Stimulated activated naive CD8-positive, alpha-beta T cell treated with anti-CD3 and anti-CD28 coated beads, Interleukin-15, amount 100 ng/mL, for 72 hours (primary cell): ENCODE results near the gene FIGNL1.
A peak's percentile ranks its signal among the peaks of the same experiment; 100 is the strongest.

Experiments used
- ATAC-seq: fragments of 150-1000 bp; cut with Tn5 transposase; 2 replicates; pipeline ENCODE4 v1.10.0; 2021; ENCODE audit warnings: mild to moderate bottlenecking, moderate library complexity
- DNase-seq, 2 donors: peaks; one replicate each; pipeline ENCODE4 v3.0.0; 2021 to 2022
- H3K27ac Mint-ChIP-seq, 2 donors: one replicate each; pipeline ENCODE4 v1.8.0; 2022; ENCODE audit warnings: mild to moderate bottlenecking in 2 of 2, mixed read lengths in 2 of 2, moderate library complexity in 2 of 2
- H3K27me3 Mint-ChIP-seq: one replicate; pipeline ENCODE4 v1.8.0; 2022; ENCODE audit warnings: mixed read lengths
- H3K4me1 Mint-ChIP-seq: one replicate; pipeline ENCODE4 v1.8.0; 2022; ENCODE audit warnings: mild to moderate bottlenecking, mixed read lengths
- H3K4me3 Mint-ChIP-seq, 2 donors: one replicate each; pipeline ENCODE4 v1.8.0; 2022; ENCODE audit warnings: mild to moderate bottlenecking in 2 of 2, mixed read lengths in 2 of 2, moderate library complexity in 1 of 2
- H3K9me3 Mint-ChIP-seq, 2 donors: one replicate each; pipeline ENCODE4 v1.8.0; 2022; ENCODE audit warnings: mixed read lengths in 2 of 2

The FIGNL1 gene

GRCh38 chr7:50399206-50399605 is 50.9 kb downstream of the FIGNL1 start:
- DNase-seq, result no peak
- peaks cover 86% of the 10 kb centered on the region for H3K4me1 Mint-ChIP-seq
- no peak overlapping the region for H3K4me3 Mint-ChIP-seq
- H3K27ac Mint-ChIP-seq, result no peak overlapping the region
- ATAC-seq, result no peak
- no peaks in the 10 kb centered on the region for H3K27me3 Mint-ChIP-seq
- H3K9me3 Mint-ChIP-seq, result no peaks in the 10 kb centered on the region

GRCh38 chr7:50397971-50398324 is 52.2 kb downstream of the FIGNL1 start:
- peak overlapping the region; percentile 37 to 58 for H3K4me3 Mint-ChIP-seq
- no peaks in the 10 kb centered on the region for H3K9me3 Mint-ChIP-seq
- H3K27me3 Mint-ChIP-seq, result no peaks in the 10 kb centered on the region
- H3K27ac Mint-ChIP-seq, result peak overlapping the region; percentile 70 to 97
- peaks cover 86% of the 10 kb centered on the region for H3K4me1 Mint-ChIP-seq
- no peak for DNase-seq
- ATAC-seq, result peak; percentile 35

DNA sequence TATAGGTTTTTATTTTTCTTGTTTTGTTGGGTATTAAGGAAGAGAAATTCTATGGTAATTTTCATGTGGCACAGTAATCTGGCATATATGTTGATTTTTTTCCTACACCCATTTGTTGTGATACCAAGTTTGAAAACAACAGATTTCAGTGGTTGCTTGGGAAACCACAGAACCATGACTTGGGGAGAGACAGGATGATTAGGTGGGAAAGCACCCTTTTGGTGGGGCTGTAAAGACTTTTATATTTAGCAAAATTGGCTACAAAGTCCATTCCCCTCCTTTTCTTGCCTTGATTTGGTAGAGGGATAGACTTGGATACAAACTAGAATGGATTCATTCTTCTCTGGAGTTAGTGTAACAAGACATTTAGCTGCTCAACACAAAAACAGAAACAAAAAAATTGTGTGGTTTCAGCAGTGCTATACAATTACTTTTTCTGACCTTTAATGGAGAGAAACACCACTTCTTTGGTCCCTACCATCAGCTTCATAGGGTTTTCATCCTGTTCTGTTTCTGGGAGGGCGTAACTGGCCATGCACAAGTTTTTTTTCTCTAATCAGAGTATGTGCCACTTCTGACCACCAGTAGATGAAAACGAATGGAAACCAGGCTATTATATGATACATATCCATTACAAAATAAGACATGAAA is 52.7 kb downstream of the FIGNL1 start:
- DNase-seq (peak in 1 of 2 donors; percentile 59), ATAC-seq (peak; percentile 64)
- H3K27ac Mint-ChIP-seq, result peak overlapping the region; percentile 55 to 97
- H3K27me3 Mint-ChIP-seq, result no peaks in the 10 kb centered on the region
- no peaks in the 10 kb centered on the region for H3K9me3 Mint-ChIP-seq
- H3K4me3 Mint-ChIP-seq, result peak overlapping the region; percentile 27 to 37
- H3K4me1 Mint-ChIP-seq, result peaks cover 86% of the 10 kb centered on the region

GRCh38 chr7:50396856-50397255 is 53.3 kb downstream of the FIGNL1 start:
- Mint-ChIP-seq H3K9me3 (no peaks in the 10 kb centered on the region), H3K27ac (peak overlapping the region; percentile 82 to 85), H3K27me3 (no peaks in the 10 kb centered on the region), H3K4me3 (peak overlapping the region; percentile 71 to 73), H3K4me1 (peaks cover 86% of the 10 kb centered on the region)
- ATAC-seq (peak; percentile 29), DNase-seq (no peak)

- DNase-seq (no peak), ATAC-seq (no peak)
- Mint-ChIP-seq H3K4me3 (peak overlapping the region; percentile 77 to 82), H3K27me3 (no peaks in the 10 kb centered on the region), H3K27ac (peak overlapping the region in 1 of 2 donors; percentile 96), H3K9me3 (no peaks in the 10 kb centered on the region), H3K4me1 (peaks cover 88% of the 10 kb centered on the region)
These were observed 55.8 kb downstream of the FIGNL1 start for GRCh38 chr7:50394315-50394714.
